HepG2 (cell line): Measurements from ENCODE around the gene SLC25A47.

ENCODE experiments used
- BHLHE40 ChIP-seq: IDR thresholded peaks from 2 replicates; pipeline ENCODE4 v1.6.1; 2011; ENCODE audit warnings: low read length, improper control_type of control experiment
- CREB1 ChIP-seq, 2 experiments: fragments of 450-650 bp in 1 of 2; IDR thresholded peaks; 2 replicates each; pipeline ENCODE4 v1.6.1; 2016 to 2017; ENCODE audit warnings: control low read depth in 1 of 2, mild to moderate bottlenecking in 1 of 2, missing compliant biosample characterization in 1 of 2, missing genetic modification characterization in 1 of 2
- CTCF ChIP-seq: sonication (generic); formaldehyde crosslinking; IDR thresholded peaks from 2 replicates; pipeline ENCODE4 v1.5.0; 2020; ENCODE audit warnings: mild to moderate bottlenecking, missing genetic modification reagents, moderate library complexity
- EZH2 ChIP-seq: conservative IDR thresholded peaks from 2 replicates; pipeline ENCODE4 v1.6.1; 2012; ENCODE audit warnings: mild to moderate bottlenecking, low read depth, low read length, moderate library complexity
- GPBP1L1 ChIP-seq: sonication (generic); formaldehyde crosslinking; IDR thresholded peaks from 2 replicates; pipeline ENCODE4 v1.5.0; 2020; ENCODE audit warnings: mild to moderate bottlenecking, missing genetic modification reagents
- HOXD1 ChIP-seq: sonication (generic); formaldehyde crosslinking; IDR thresholded peaks from 2 replicates; pipeline ENCODE4 v1.5.0; 2020; ENCODE audit warnings: missing genetic modification reagents
- NR2C2 ChIP-seq: sonication (generic); formaldehyde crosslinking; IDR thresholded peaks from 2 replicates; pipeline ENCODE4 v1.4.0; 2020; ENCODE audit warnings: missing genetic modification reagents, mild to moderate bottlenecking, moderate library complexity, borderline replicate concordance
- PRPF4 ChIP-seq: fragments of 200-400 bp; formaldehyde crosslinking; IDR thresholded peaks from 2 replicates; pipeline ENCODE4 v1.6.1; 2016; ENCODE audit warnings: low read length, low read depth; ENCODE audit not compliant: poor library complexity, severe bottlenecking
- RCOR2 ChIP-seq: IDR thresholded peaks from 2 replicates; pipeline ENCODE4 v1.6.1; 2016; ENCODE audit warnings: missing biosample characterization, missing genetic modification reagents
- ZBTB49 ChIP-seq: sonication (generic); formaldehyde crosslinking; IDR thresholded peaks from 2 replicates; pipeline ENCODE4 v1.4.0; 2020; ENCODE audit warnings: missing genetic modification reagents, borderline replicate concordance
- ZNF232 ChIP-seq: sonication (generic); formaldehyde crosslinking; IDR thresholded peaks from 2 replicates; pipeline ENCODE4 v1.4.0; 2020; ENCODE audit warnings: missing genetic modification reagents, borderline replicate concordance
- ZNF253 ChIP-seq: sonication (generic); formaldehyde crosslinking; IDR thresholded peaks from 2 replicates; pipeline ENCODE4 v1.8.0; 2022; ENCODE audit warnings: mild to moderate bottlenecking, missing genetic modification reagents, borderline replicate concordance
- ZNF7 ChIP-seq: IDR thresholded peaks from 2 replicates; pipeline ENCODE4 v1.6.1; 2016; ENCODE audit warnings: missing biosample characterization, missing genetic modification reagents
- ZNF775 ChIP-seq: sonication (generic); formaldehyde crosslinking; IDR thresholded peaks from 2 replicates; pipeline ENCODE4 v1.4.0; 2020; ENCODE audit warnings: missing genetic modification reagents, mild to moderate bottlenecking, moderate library complexity, borderline replicate concordance

GRCh38 chr14:100306998-100307765, 16.0 kb upstream of the SLC25A47 start:
- TF ChIP-seq ZNF7 (CRISPR knock-in tag), result no peak
- TF ChIP-seq CTCF (CRISPR knock-in tag), result no peak; the same call in 1 of the 2 replicates
- TF ChIP-seq ZNF232, result no peak
- no peak for TF ChIP-seq RCOR2
- no peak for TF ChIP-seq NR2C2 (CRISPR knock-in tag)
- no peak for TF ChIP-seq HOXD1 (CRISPR knock-in tag)
- TF ChIP-seq ZBTB49 (CRISPR knock-in tag), result no peak
- TF ChIP-seq CREB1 (IDR thresholded peaks at IDR 0.05), result no peak
- TF ChIP-seq CREB1 (CRISPR knock-in tag; IDR thresholded peaks at IDR 0.05), result no peak
- no peak for TF ChIP-seq ZNF775 (CRISPR knock-in tag)
- TF ChIP-seq BHLHE40, result no peak
- no peak for TF ChIP-seq EZH2
- no peak for TF ChIP-seq PRPF4
- no peak for TF ChIP-seq ZNF253 (CRISPR knock-in tag)
- TF ChIP-seq GPBP1L1, result no peak
